COLO829 (cell line): ENCODE results near the gene TEAD2.
A peak's percentile ranks its signal among the peaks of the same experiment; 100 is the strongest.
"Not testable (repeated sequence)": the region's sequence is repeated elsewhere in the genome, so short reads cannot be mapped to it uniquely, and the experiment has no call there.

Experiments used
- DNase-seq: peaks from one replicate; pipeline ENCODE4 v3.0.0; 2012; ENCODE audit warnings: low spot score

The TEAD2 gene

DNA sequence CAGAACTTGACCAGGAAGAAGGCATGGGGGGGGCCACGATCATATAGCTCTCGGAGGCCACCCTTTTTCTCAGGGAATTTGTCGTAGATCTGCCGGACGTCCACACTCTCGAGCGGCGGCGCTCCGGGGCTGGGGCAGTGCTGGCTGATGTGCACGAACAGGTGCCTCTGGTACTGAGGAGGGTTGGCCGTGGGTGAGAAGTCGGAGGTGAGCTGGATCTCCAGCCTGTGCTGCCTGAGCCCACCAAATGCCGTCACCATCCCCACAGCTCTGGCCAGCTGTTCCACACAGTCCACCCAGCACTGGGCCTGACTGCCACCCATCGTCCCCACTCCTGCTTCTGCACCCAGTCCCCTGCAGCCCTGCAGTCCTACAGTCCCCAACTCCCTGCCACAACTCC lies 15.0 kb downstream of the TEAD2 start:
- no peak for DNase-seq

- DNase-seq = no peak
Observed at GRCh38 chr19:49344505-49345423, 17.5 kb downstream of the TEAD2 start.

DNA sequence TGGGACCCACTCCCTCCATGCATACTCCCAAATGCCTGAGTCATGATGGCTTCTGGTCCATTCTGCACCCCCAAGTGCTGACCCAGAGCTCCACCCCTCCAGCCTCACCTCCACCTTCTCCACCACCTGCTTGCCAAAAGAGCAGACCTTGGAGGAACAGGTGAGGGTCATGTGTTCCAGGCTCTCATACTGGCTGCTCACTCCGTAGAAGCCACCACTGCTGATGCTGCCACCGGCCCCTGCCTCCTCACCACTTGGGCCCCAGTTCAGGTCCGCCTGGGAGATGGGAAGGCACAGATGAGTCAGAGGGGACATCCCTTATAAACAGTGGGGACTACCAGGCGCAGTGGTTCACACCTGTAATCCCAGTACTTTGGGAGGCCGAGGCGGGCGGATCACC lies 19.1 kb downstream of the TEAD2 start:
- DNase-seq = no peak

DNA sequence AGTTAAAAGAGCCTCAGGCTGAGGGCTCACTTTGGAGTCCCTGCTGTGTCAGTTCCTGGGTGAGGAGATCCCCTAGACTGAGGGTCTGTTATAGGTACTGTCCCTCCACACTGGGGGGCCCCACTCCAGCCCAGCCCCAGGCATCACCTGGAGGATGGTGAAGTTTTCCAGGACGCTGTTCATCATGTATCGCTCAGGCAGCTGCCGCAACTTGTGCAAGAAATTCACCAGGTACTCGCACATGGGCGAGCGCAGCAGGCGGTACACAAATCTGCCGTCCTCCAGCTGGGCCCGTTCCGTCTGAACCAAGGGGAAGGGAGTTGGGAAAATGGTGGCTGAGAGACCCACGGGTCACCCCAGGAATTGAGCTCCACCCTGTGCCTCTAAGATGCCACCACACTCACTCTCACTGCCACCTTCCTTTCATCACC lies 19.9 kb downstream of the TEAD2 start:
- no peak for DNase-seq

GRCh38 chr19:49340865-49341718 lies 21.1 kb downstream of the TEAD2 start:
- no peak for DNase-seq

DNA sequence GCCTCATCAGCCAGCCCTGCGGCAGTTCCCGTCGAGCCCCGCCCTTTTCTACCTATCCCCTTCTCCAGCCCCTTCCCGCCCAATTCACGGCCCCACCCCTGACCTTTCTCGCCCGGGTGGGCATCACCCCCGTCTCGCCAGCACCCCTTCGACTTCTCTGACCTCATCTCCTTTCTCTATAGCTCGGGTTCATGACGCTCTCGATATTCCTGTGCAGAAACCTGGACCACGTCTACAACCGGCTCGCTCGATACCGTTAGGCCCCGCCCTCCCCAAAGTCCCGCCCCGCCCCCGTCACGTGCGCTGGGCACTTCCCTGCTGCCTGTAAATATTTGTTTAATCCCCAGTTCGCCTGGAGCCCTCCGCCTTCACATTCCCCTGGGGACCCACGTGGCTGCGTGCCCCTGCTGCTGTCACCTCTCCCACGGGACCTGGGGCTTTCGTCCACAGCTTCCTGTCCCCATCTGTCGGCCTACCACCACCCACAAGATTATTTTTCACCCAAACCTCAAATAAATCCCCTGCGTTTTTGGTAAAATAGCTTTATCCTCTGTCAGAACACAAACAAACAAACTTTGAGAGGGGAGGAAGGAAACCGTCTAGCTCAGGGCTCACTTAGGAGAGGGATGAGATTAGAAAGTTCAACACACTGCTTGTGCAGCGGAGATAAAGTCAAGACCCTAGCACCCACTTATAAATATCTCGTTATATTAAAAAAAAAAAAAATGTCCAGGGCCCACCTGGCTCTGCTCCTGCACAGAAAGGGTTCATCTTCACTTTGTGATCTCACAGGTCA lies 21.9 kb downstream of the TEAD2 start:
- DNase-seq = peak; percentile 85

GRCh38 chr19:49339301-49340068 lies 22.7 kb downstream of the TEAD2 start:
- peak; percentile 81 for DNase-seq

GRCh38 chr19:49338691-49339300 lies 23.4 kb downstream of the TEAD2 start:
- peak; percentile 60 for DNase-seq

DNA sequence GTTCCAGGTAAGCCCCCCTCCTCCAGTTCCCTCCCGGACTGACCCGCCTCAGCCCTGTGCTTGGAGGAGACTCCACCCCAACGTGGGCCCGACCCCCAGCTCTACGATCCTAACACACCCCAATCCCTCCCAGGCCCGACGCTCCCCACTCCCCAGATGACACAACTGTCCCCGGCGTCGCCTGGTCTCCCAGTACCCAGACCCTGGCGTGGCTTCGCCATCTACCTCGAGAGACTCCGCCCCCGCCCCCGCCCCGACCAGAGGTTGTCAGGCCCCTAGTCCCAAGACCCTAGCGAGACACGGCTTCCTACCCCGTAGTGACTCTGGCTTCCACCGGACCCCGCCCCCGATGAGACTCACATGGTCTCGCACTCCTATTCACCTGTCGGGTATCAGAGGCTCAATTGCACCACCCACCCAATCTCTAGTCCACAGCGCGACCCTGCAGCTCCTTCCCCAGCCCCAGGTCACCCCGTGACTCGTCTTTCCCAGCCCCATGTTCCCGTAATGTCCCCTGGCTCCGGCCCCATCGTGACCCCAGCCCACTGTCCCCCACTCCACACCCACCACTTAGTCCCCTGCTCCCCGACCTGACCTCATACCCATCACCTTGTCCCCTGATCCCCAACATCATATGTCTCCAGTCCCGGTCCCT lies 24.1 kb downstream of the TEAD2 start:
- no peak for DNase-seq

GRCh38 chr19:49337267-49338022 lies 24.8 kb downstream of the TEAD2 start:
- no peak for DNase-seq

DNA sequence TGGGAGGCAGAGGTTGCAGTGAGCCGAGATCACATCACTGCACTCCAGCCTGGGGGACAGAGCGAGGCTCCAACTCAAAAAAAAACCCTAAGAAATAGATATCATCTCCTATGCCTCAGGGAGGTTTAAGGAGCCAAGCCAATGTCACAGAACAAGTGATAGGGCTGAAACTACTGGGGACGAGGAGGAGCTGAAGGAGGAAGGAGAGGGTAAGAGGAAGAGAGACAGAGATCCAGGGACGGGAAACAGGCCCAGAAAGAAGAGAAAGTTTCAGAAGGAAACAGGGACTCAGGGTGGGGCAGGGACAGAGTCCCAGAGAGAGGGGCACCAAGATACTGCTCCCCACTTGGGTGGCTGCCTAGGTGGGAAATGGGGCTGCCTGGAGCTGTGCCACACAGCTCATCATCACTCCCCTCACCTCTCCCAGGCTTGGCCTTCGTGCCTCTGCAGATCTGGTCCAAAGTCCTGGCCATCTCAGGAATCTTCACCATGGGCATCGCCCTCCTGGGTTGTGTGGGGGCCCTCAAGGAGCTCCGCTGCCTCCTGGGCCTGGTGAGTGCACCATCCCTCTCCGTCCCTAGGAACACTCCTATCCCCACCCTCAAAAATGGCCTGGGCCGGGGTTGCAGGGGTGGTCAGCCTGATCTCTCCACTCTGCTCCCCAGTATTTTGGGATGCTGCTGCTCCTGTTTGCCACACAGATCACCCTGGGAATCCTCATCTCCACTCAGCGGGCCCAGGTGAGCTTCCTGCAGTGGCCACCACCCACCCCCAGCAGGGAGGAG lies 25.5 kb downstream of the TEAD2 start:
- no peak for DNase-seq

DNA sequence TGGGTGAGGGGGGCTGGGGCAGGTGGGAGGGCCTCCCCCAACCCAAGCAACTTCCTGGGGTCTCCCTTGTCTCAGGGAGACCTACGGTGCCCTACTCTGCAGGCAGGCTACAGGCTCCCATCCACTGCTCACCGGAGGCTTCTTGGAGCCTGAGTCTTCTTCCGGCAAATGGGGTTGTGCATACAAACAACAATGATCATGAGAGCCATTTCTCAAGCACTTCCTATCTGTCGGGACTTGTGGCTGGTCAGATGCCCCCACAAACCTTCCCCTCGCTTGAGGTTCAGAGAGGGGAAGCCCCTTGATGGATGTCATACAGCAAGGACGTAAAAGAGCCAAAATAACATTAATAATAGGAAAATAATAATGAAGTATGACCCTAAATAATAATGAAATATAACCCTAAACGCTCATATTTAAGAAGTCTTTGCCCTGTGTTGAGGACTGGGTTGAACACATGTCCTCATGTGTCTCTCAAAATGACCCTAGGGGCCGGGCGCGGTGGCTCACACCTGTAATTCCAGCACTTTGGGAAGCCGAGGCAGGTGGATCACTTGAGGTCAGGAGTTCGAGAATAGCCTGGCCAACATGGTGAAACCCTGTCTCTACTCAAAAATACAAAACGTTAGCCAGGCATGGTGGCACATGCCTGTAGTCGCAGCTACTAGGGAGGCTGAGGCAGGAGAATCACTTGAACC lies 26.3 kb downstream of the TEAD2 start:
- no peak for DNase-seq

GRCh38 chr19:49335071-49335783 lies 27.0 kb downstream of the TEAD2 start, which contains the start of gene CD37:
CD37 (plus strand) TSS chr19:49335406; CDS start chr19:49335541, 135 bp downstream.
- no peak for DNase-seq

DNA sequence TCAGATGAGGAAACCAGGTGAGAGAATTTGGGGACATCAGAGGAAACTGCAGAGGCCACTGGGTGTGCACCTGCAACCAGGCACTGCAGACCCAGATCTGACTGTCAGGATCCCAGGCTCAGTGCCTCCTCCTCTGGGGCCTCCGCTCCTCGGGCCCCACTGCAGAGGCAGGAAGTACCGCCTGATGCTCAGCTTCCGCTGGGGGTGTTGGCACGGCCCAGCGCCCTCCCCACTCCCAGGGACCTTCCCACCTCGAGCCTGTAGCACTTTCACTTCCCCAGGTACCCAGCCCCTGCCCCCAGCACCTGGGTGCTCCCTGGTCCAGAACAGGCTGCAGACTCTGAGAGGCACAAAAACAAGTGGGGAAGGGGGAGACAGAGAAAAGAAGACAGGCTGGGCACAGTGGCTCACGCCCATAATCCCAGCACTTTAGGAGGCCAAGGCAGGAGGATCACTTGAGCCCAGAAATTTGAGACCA lies 28.4 kb downstream of the TEAD2 start:
- DNase-seq = no peak

GRCh38 chr19:49333418-49333805 lies 28.8 kb downstream of the TEAD2 start:
- DNase-seq = no peak

- DNase-seq = not testable (repeated sequence)
Observed at GRCh38 chr19:49332691-49333417, 29.4 kb downstream of the TEAD2 start.
